Left lung (tissue), 10 donors: ENCODE measurements around the gene PF4V1. TPM values are rescaled to one million over a fixed set of nuclear protein-coding genes. Genes with fewer than 3 reads are reported as not detected.

Experiments
- ATAC-seq: fragments of 200-7000 bp; cut with Tn5 transposase; one replicate; pipeline ENCODE4 v1.9.1; 2020; ENCODE audit warnings: moderate library complexity
- DNase-seq, 4 donors: peaks; one replicate each; pipeline ENCODE4 v3.0.0-alpha.2; 2013 to 2020
- H3K27ac ChIP-seq, 2 donors: fragments of 200-600 bp; sonication (generic) in 1 of 2; one replicate each; pipeline versions ENCODE4 v1.5.0 to v1.8.0; 2020 to 2021
- H3K27me3 ChIP-seq, 2 donors: fragments of 200-600 bp; sonication (generic) in 1 of 2; one replicate each; pipeline versions ENCODE4 v1.5.0 to v1.8.0; 2020 to 2021
- H3K36me3 ChIP-seq, 2 donors: fragments of 200-600 bp; sonication (generic) in 1 of 2; one replicate each; pipeline versions ENCODE4 v1.5.0 to v1.8.0; 2020 to 2021
- H3K4me1 ChIP-seq, 2 donors: fragments of 200-600 bp; one replicate each; pipeline ENCODE4 v1.8.0; 2021
- H3K4me3 ChIP-seq, 2 donors: fragments of 200-600 bp; sonication (generic) in 1 of 2; one replicate each; pipeline versions ENCODE4 v1.5.0 to v1.8.0; 2020 to 2021; ENCODE audit warnings: mild to moderate bottlenecking in 1 of 2
- H3K9me3 ChIP-seq, 2 donors: fragments of 200-600 bp; sonication (generic) in 1 of 2; one replicate each; pipeline versions ENCODE4 v1.5.0 to v1.8.0; 2020 to 2021
- intact Hi-C, 2 donors: fragments of 100-400 bp; cut with DNase I; formaldehyde crosslinking; loops; one replicate each; pipeline versions ENCODE4 v1.11.2 to v1.14.2; 2022
- polyA plus RNA-seq, 6 donors: library from polyadenylated mRNA; unstranded; fragments of 120-200 nt; gene quantifications; one replicate each; pipeline ENCODE4 v1.2.1, GENCODE V29; 2013; ENCODE audit not compliant: insufficient read length in 6 of 6
- total RNA-seq, 2 donors: library from RNA; stranded (reverse); fragmentation: NEBNext Ultra II Directional; extraction: Animal tissue kit (Norgen Biotek cat#: 25700); gene quantifications; one replicate each; pipeline ENCODE4 v1.2.1, GENCODE V29; 2021
- TF ChIP-seq, protein P1 (sequence below), 2 donors: fragments of 200-600 bp; sonication (generic) in 1 of 2; IDR thresholded peaks; one replicate each; pipeline versions ENCODE4 v1.5.0 to v1.8.0; 2021; ENCODE audit warnings: antibody characterized with exemption in 2 of 2
- donor health status: DM: no; HTN: yes; CAD: no.
- donor health status: DM: no; HTN: no; CAD: no.

Gene PF4V1
- total and polyA plus RNA-seq, 8 donors = 0.53 to 1.0 (median 0.90) TPM; not detected in 5

DNA sequence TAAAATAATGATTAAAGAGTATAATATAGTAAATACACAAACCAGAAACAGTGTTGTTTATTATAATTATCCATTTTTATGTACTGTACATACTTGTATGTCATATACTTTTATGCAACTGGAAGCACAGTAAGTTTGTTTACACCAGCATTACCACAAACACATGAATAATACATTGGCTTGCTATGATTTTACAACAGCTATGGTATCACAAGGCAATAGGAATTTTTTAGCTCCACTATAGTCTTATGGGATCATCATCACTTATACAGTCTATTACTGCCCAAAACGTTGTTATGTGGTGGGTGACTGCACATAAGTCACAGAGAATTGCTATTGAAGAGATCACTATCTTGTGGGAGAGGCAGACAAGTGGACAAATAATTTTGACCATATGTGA is 1.8 kb upstream of the PF4V1 start:
- intact Hi-C loops = no loop called here
- Histone ChIP-seq H3K4me3 (no peak overlapping the region), H3K36me3 (no peaks in the 10 kb centered on the region), H3K27me3 (peaks cover 0 to 11% of the 10 kb centered on the region in 2 donors), H3K4me1 (peaks cover 0 to 29% of the 10 kb centered on the region in 2 donors), H3K9me3 (no peaks in the 10 kb centered on the region), H3K27ac (no peak overlapping the region)
- ATAC-seq = no peak
- TF ChIP-seq, protein P1, sequence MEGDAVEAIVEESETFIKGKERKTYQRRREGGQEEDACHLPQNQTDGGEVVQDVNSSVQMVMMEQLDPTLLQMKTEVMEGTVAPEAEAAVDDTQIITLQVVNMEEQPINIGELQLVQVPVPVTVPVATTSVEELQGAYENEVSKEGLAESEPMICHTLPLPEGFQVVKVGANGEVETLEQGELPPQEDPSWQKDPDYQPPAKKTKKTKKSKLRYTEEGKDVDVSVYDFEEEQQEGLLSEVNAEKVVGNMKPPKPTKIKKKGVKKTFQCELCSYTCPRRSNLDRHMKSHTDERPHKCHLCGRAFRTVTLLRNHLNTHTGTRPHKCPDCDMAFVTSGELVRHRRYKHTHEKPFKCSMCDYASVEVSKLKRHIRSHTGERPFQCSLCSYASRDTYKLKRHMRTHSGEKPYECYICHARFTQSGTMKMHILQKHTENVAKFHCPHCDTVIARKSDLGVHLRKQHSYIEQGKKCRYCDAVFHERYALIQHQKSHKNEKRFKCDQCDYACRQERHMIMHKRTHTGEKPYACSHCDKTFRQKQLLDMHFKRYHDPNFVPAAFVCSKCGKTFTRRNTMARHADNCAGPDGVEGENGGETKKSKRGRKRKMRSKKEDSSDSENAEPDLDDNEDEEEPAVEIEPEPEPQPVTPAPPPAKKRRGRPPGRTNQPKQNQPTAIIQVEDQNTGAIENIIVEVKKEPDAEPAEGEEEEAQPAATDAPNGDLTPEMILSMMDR (IDR thresholded peaks at IDR 0.05) = no peak
- no peak for DNase-seq

DNA sequence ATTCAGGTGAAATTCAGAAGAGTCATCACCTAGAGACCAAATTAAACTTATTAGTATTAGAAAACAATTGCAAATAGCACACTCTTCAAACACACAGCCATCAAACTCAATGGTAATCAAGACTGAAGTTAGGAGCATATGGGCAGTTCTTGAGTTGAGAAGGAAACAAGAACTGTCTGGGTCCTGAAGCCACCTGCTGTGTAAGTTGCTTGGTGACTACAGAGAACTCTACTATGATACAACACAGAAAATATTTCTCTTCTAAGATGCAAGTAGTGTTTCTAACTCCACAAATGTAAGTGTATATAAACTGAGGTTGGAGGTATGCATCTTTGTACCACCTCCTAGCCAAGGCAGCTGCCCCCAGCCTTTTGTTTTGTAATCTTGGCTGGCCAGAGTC is 325 bp upstream of the PF4V1 start:
- no peak overlapping the region for H3K4me3 ChIP-seq
- peaks cover 0 to 11% of the 10 kb centered on the region in 2 donors for H3K27me3 ChIP-seq
- ATAC-seq = no peak

DNA sequence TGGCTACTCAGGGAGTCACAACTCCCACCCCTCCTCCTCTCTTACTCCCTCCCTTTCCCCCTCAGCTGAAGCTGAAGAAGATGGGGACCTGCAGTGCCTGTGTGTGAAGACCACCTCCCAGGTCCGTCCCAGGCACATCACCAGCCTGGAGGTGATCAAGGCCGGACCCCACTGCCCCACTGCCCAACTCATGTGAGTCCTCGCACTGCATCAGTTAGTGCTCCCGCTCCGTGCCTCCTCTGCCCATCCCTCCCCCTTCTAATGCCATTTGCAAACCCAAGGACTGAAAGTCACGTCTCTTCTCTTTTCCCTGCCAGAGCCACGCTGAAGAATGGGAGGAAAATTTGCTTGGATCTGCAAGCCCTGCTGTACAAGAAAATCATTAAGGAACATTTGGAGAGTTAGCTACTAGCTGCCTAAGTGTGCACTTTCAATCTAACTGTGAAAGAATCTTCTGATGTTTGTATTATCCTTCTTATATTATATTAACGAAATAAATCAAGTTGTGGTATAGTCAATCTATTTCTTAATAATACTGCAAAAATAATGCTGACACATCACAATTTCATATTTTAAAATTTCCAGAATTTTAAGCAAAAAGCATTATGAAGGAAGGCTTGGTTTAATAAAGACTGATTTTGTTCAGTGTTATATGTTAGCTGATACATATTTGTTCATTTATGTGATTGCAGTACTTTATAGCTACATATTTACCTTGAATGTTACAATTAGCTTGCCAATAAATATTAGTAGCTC is 800 bp downstream of the PF4V1 start:
- peaks cover 0 to 11% of the 10 kb centered on the region in 2 donors for H3K27me3 ChIP-seq
- H3K36me3 ChIP-seq = no peaks in the 10 kb centered on the region
- DNase-seq (no peak), ATAC-seq (no peak)
- TF ChIP-seq, protein P1 (IDR thresholded peaks at IDR 0.05) = no peak
- intact Hi-C loops = no loop called here
- no peak overlapping the region for H3K27ac ChIP-seq
- no peak overlapping the region for H3K4me3 ChIP-seq
- no peaks in the 10 kb centered on the region for H3K9me3 ChIP-seq
- H3K4me1 ChIP-seq = peaks cover 0 to 13% of the 10 kb centered on the region in 2 donors

More for the DNA sequence above, 325 bp upstream of the PF4V1 start:
- DNase-seq = no peak
- H3K36me3 ChIP-seq = no peaks in the 10 kb centered on the region
- intact Hi-C loops = no loop called here
- H3K4me1 ChIP-seq = peaks cover 0 to 21% of the 10 kb centered on the region in 2 donors
- H3K9me3 ChIP-seq = no peaks in the 10 kb centered on the region
- TF ChIP-seq, protein P1 (IDR thresholded peaks at IDR 0.05) = no peak
- no peak overlapping the region for H3K27ac ChIP-seq

DNA sequence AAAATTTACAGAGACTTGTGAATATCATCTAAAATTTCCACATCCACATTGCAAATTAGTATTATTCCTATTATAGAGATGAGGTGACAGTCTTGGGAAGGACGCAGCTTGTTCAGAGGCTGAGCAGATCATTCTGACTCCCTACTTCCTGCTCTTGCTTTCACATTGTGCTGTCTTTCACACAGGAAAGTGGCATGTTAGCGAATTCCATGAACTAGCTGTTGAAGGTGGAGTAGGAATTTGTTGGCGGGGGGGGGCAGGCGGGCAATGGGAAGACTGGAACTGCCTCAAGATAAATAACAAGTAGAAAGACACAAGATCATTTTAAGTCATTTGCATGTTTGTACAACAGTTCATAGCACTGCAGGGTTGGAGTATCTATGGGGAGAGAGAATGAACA is 2.3 kb downstream of the PF4V1 start:
- H3K4me1 ChIP-seq = peaks cover 0 to 13% of the 10 kb centered on the region in 2 donors
- H3K36me3 ChIP-seq = no peaks in the 10 kb centered on the region
- no peak overlapping the region for H3K4me3 ChIP-seq
- TF ChIP-seq, protein P1 (IDR thresholded peaks at IDR 0.05) = no peak
- H3K9me3 ChIP-seq = no peaks in the 10 kb centered on the region
- H3K27me3 ChIP-seq = peaks cover 0 to 11% of the 10 kb centered on the region in 2 donors
- DNase-seq (no peak), ATAC-seq (peak; percentile 57)
- H3K27ac ChIP-seq = no peak overlapping the region
- intact Hi-C loops = no loop called here

DNA sequence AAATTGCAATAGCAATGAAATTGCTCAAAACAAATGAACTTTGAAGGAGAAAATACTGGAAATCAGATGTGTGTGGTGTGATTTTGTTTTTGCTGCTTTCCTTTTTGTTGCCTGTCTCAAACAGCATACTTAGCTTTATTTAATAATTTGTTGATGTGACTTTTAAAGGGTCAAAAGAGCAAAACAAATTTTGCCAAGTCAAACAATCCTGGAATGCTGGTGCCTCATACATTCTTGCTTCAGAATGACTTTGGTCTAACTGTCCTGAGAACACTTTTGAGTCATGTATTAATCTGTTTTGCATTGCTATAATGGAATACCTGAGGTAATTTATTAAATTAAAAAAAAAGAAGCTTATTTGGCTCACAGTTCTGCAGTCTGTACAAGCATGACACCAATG is 3.4 kb downstream of the PF4V1 start:
- intact Hi-C loops = no loop called here
- no peaks in the 10 kb centered on the region for H3K36me3 ChIP-seq
- DNase-seq = no peak
- TF ChIP-seq, protein P1 (IDR thresholded peaks at IDR 0.05) = no peak
- no peaks in the 10 kb centered on the region for H3K9me3 ChIP-seq
- no peak overlapping the region for H3K4me3 ChIP-seq
- ATAC-seq = peak; percentile 51
- peaks cover 0 to 11% of the 10 kb centered on the region in 2 donors for H3K27me3 ChIP-seq
- peaks cover 0 to 13% of the 10 kb centered on the region in 2 donors for H3K4me1 ChIP-seq
- H3K27ac ChIP-seq = no peak overlapping the region
